SK-N-DZ (cell line): ENCODE results near the gene SF3B3.
"Not testable (repeated sequence)": the region's sequence is repeated elsewhere in the genome, so short reads cannot be mapped to it uniquely, and the experiment has no call there.

ENCODE experiments used
- DNase-seq: peaks from one replicate; pipeline ENCODE4 v3.0.0-alpha.2; 2015; ENCODE audit warnings: low spot score

Gene SF3B3

GRCh38 chr16:70511833-70512232 is 11.8 kb upstream of the SF3B3 start:
- DNase-seq = no peak

GRCh38 chr16:70512456-70512855 is 11.2 kb upstream of the SF3B3 start:
- DNase-seq = no peak

- no peak for DNase-seq
These were observed 2.9 kb upstream of the SF3B3 start for GRCh38 chr16:70520612-70521297.

- no peak for DNase-seq
These were observed 1.2 kb upstream of the SF3B3 start for GRCh38 chr16:70522216-70523075.

- peak; percentile 92 for DNase-seq
These were observed 407 bp upstream of the SF3B3 start, which contains the start of gene COG4 for GRCh38 chr16:70523076-70523742. TSS of gene COG4 (minus strand) at chr16:70523554. CDS start at chr16:70523543, 11 bp downstream.

- DNase-seq = not testable (repeated sequence)
These were observed 796 bp downstream of the SF3B3 start for GRCh38 chr16:70524399-70524825.

GRCh38 chr16:70526403-70526802 is 2.8 kb downstream of the SF3B3 start:
- DNase-seq = no peak

- no peak for DNase-seq
These were observed 3.8 kb downstream of the SF3B3 start for GRCh38 chr16:70527315-70527996.

- DNase-seq = peak; percentile 25
These were observed 5.6 kb downstream of the SF3B3 start for GRCh38 chr16:70529051-70529777.

- not testable (repeated sequence) for DNase-seq
These were observed 6.3 kb downstream of the SF3B3 start for GRCh38 chr16:70529954-70530353.

GRCh38 chr16:70534971-70535370 is 11.4 kb downstream of the SF3B3 start:
- no peak for DNase-seq

GRCh38 chr16:70540994-70541393 is 17.4 kb downstream of the SF3B3 start:
- no peak for DNase-seq

GRCh38 chr16:70544548-70544947 is 20.9 kb downstream of the SF3B3 start:
- no peak for DNase-seq

GRCh38 chr16:70548936-70549335 is 25.3 kb downstream of the SF3B3 start:
- no peak for DNase-seq

- DNase-seq = no peak
These were observed 26.5 kb downstream of the SF3B3 start for GRCh38 chr16:70550082-70550481.

GRCh38 chr16:70551788-70552187 is 28.2 kb downstream of the SF3B3 start:
- DNase-seq = no peak

- no peak for DNase-seq
These were observed 29.1 kb downstream of the SF3B3 start for GRCh38 chr16:70552675-70553074.

GRCh38 chr16:70553645-70554044 is 30.0 kb downstream of the SF3B3 start:
- no peak for DNase-seq

- no peak for DNase-seq
These were observed 32.4 kb downstream of the SF3B3 start for GRCh38 chr16:70556063-70556462.

- no peak for DNase-seq
These were observed 38.0 kb downstream of the SF3B3 start for GRCh38 chr16:70561623-70562022.

GRCh38 chr16:70563636-70564035 is 40.0 kb downstream of the SF3B3 start:
- no peak for DNase-seq
